Ramos (cell line): ENCODE data around the gene AGFG2.

ENCODE experiments used
- in situ Hi-C: fragments of 300-500 bp; cut with MboI; formaldehyde crosslinking; loops from one replicate; pipeline ENCODE4 v1.14.3; 2022; ENCODE audit warnings: low sequenced_read_pairs; ENCODE audit not compliant: unreplicated experiment

The AGFG2 gene

DNA sequence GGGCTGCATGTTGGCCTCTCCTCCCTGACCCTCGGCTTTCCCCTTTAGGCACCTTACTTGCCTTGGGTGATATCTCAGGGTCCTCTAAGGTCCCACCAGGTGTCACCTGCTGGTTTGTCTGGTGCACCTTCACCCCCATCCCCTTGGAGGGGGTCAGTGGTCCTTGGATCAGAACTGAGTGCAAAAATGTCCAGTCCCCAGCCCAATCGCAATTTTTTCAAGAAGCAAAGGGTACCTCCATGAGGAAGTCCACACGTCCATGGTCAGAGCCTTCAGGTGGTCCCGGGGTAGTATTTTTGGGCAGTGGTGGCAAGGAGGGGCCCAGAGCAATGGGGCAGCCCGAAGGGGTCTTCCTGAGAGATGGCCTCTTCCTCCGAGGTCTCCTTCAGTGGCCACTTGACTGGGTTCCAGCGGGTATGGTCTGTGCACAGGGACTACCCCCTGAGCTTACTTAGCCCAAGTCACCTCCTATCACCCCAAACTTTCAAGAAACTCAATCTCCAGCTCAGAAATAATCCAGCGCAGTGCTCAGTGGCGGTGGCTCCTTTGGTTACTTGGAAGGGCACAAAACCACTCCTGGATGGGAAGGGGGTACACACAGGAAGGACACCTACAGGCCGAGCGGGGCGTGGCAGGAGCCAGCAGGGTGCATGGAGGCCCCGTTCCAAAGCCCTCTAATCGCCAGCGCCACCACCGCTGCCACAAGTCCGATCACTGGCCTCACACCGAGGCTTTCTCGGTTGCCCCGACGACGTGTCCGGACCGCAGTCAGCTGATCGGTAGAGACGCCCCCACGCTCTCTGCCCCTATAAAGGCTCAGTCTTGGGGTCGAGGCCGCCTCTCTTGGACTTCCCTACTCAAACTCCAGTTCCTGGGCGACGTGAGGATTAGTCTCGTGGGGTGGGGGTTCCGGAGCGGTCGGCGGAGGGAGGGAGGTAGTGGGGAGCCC lies 30.2 kb downstream of the AGFG2 start:
- in situ Hi-C loops = no loop called here

DNA sequence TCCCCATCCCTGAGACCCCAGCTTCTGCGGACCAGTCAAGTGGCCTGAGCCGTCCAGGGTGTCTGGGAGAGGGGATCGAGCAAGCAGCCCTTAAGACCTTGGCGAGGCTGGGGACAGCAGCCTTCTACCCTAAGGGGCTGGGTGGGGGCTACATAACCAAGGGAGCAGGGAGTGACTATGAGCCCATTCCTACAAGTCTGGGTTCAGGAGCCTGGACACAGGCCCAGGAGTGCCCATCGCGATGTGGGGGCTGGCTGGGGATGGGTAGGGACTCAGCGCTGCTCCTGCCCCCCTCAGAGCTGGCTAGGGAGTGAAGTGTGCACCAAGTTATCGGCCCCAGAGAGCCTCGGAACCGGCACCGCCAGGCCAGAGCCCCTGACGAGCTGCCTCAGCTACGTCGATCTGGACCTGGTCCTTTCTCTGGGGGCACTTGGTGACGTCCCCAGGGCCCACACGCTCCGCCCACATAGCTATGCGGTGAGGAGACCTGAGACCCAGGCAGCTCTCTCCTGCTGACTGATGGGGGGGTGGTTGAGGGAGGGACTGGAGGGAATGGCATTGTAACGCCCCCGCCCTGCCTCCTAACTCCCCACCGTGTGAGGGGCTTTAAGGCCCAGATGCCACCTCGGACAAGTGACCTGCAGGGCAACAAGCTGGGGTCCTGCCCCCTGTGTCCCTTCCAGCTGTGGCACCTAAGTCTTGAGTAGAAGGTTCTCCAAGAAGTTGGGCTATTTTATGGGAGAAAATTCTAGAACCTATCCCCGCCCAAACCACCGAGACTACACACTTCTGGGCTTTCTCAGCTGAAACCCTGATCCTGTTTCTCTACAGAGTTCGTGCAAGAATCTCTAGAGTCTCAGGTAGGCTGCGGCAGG lies 32.2 kb downstream of the AGFG2 start:
- in situ Hi-C loops = no loop called here

DNA sequence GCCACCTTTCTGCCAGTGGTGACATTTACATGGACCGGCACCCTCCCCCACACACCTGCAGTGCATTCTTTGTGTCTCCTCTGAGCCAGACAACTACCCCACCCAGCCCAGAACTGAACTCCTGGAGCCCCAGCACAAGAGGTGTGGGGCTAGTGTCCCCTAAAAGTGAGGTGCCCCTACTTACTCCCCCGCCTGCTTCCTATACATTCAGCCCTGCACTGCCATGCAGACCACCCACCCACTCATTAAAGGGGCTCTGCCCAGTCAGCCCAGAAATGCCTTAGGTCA lies 32.8 kb downstream of the AGFG2 start:
- in situ Hi-C loops = no loop called here

DNA sequence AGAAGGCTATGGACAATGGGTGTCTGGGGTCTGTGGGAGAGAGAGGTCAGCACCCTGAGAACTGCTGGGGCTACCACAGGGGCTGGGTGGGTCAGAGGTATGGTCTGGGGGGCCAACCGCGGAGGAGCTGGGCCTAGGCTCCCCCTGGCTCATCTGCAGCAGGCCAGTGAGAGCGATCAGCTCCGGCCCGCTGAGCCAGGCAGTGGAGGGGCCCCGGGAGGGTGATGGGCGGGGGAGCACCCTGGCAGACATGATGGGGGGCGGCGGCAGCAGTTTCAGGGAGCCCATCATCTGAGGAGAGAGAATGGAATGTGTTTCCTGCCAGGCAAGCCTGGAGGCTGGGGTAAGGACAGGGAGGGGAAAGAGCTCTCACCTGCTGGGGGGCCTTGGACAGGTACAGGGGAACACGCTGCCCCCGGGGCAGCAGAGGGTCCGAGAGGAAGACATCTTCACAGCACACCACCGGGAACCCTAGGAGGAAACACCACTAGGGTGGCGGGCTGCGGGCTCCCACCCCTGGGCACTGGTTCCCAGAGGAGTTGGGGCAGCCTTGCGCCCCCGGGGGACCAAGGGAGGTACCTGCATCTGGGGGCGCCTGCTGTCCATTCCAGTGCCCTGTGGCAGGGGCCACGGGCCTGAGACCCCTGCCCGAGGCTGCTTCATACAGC lies 33.4 kb downstream of the AGFG2 start:
- in situ Hi-C loops = no loop called here

DNA sequence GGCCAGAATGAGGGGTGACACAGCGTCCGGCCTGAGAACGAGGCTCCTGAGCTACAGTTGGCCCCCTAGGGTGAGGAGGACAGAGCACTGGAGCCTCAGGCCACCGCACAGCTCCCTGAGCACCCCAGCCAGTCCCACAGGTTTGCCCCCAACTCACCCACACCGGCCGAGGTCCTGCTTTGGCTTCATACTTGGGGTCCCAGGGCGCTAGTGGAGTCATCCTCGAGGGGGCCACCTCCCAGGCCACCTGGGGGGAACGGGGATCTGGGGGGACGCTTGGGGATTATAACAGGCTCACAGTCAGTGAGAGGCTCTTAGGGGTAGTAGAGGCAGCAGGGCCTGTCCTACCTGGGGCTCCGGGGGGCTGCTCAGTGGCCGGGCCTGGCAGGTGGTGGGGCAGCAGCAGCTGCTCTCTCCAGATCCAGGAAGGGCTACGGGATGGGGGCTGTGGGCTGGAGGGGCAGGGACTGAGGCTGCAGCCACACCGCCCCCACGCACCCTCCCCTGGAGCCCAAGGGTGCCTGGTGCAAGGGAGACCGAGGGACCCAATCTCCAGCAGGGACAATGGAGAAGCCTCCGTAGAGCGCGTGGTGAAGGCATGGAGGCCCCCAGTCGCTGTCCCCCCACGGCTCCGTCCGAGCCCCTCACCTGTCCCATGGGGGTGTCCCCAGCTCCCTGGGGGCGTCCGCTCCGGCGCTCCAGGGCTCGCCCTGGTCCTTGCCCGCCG lies 34.1 kb downstream of the AGFG2 start:
- in situ Hi-C loops = no loop called here

DNA sequence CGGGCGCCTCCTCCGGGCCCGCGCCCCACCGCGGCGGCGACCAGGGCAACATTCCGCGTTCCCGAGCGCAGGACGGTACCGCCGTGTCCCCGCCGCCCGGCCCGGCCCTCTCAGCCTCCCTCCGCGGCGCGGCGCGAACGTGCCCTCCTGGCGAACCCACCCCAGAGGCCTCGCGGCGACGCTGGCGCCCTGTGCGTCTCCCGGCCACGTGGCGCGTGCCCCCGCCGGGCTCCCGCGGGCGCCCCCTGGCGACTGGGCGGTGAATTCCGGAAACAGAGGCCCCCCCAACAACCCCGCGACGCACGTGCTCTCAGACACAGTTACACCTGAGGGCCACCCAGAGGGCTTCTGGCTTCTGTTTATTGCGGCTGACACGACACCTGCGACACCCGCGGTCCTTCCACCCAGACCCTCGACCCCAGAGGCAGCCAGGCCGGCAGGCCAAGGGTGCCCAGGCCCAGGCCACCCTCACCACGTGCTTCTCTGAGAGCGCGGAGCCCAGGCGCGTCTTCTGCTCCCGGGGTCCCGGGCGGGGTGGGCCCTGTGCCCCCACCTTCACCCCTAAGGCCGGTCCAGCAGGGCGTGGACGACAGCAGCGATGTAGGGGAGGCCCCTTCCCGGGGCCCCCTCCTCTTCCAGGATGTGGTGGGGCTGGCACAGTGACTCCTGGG lies 34.8 kb downstream of the AGFG2 start, which contains the start of gene SAP25:
Gene SAP25 (minus strand): TSS at position 210 of the 671 bp plus-strand sequence. CDS start 158 bp downstream, at position 52.
- in situ Hi-C loops = no loop called here

DNA sequence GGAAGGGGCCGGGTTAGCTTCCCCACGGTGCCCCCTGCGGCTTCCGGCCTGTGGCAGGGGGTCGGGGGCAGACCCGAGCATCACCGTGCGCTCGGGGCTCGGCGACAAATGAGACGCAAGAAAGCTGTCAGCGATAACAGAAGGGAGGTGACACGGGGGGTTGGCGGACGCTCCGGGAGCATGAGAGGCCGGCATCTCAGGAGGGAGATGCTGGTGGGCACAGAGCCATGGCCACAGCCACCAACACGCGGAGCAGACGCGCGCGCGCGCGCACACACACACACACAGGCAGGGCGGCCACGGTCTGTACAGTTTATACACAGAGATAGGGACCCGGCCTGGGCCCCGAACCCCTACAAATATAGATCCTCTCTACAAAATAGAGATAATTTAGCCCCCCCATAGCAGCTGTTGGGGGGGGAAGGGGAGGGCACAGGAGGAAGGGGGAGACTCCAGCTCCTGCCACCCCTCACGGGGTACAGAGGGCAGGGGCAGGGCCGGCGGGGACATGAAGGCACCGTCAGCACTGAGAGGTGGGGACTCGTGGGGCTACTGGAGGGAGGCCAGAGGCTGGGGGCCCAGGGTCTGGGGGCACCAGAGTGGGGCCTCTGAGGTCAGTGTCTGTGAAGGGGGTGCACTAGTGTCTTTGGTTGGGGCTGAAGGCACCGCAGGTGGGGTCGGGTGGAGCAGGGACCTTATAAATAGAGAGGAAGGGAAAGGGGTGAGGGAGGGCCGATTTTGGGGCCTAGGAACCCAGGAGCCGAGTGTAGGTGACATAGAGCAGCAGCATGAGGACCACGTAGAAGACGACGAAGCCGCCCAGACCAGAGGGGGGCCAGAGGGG lies 35.6 kb downstream of the AGFG2 start:
- in situ Hi-C loops = no loop called here

DNA sequence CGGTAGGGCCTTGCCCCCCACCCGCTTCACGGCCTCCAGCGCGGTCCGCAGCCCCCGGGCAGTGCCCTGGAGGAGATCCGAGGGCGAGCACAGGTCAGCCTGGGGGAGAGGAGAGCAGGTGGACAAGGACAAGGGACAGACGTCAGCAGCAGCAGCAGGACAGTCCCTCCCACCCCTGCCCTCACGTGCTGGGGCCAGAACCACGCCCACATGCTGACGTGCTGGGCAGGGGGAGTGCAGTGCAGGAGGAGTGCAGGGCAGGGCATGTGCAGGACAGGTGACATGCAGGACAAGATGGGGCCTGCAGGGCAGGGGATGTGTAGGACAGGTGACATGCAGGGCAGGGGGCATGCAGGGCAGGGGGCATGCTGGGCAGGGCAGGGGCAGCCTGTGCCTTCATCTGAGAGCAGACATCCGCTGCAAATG lies 36.2 kb downstream of the AGFG2 start:
- in situ Hi-C loops = no loop called here

DNA sequence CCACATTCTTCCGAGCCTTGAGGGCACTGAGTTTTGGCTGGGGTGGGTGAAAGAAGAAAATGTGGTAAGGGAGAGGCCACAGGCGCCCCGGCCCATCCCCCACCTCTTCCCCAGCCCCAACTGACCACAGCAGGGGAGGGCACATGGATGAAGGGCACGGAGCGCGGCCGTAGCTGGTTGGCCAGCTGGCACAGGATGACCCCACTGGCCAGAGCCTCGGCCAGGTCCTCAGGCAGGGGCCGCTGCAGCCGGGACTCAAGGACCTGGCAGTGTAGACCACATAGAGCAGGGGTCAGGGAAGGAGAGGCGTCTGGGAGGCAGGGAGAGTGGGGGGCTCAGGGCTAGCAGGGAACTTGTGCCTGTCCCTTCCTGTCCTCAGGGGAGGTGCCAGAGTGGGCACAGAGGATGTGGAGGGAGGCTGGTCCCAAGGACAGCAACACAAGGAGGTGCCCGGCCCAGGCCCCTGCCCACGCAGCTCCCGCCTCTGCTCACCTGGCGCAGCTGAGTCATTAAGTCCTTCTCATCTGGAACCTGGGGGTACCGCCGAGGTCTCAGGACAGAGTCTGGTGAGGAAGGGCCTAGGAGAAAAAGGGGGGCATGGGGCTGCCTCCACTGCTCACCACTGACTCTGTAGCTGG lies 36.9 kb downstream of the AGFG2 start:
- in situ Hi-C loops = no loop called here

DNA sequence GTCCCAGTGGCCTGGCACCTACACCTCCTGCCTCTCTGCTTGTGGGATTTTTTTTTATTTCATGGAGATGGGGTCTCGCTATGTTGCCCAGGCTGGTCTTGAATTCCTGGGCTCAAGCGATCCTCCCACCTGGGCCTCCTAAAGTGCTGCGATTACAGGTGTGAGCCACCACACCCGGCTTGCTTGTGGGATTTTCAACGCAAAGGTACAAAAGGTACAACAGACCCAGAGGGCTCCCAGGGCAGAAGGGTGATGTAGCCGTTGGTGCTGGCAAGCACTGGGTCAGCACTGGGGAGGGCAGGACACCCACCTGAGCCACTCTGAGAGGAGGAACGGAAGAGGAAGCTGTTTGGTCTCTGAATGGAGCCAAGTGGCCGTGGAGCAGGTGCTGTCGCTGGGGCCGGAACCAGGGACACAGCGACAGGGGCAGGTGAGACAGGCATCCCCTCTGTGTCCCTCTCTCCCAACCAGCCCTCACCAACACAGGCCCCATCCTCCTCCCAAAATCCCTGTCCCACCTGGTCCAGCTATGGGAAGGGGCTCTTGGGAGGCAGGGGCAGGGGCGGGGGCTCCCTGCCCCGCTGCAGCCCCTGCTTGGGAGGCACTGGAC lies 37.5 kb downstream of the AGFG2 start:
- in situ Hi-C loops = no loop called here

DNA sequence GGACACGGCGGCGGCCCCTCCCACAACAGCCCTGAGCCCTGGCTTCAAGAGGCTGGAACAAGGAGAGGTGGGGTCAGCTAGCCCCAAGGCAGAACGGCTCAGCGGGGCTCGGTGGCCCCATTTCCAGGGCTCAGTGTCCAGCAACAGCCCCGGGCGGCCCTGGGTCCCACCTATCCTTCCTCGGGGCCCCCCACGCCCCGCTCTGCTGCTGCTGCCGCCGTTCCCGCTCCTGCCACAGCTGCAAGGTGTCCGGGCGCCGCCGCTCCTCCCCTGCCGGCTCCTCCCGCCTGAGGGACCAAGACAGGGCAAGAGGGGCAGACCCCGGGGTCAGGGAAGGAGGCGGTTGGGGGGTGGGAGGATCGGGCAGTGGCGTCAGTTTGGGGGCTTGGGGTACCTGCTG lies 38.1 kb downstream of the AGFG2 start:
- in situ Hi-C loops = no loop called here

DNA sequence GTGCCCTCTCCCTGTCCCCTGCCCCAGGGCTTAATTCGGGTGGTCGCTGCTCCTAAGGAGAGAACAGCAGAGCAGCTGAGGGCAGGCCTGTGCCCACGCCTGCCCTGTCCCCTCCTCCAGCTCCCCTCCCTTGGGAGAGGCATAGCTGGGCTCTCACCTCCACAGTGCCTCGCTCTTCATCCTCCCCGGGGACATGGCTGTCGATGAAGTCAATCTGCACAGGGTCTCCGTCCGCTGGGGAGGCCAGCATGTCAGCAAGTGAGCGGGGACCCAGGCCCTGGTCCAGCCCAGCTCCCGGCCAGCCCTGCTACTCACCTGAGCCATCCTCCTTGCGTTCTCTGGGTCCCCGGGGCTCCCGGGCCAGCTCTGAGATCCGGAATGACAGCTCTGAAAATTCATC lies 38.5 kb downstream of the AGFG2 start:
- in situ Hi-C loops = no loop called here

DNA sequence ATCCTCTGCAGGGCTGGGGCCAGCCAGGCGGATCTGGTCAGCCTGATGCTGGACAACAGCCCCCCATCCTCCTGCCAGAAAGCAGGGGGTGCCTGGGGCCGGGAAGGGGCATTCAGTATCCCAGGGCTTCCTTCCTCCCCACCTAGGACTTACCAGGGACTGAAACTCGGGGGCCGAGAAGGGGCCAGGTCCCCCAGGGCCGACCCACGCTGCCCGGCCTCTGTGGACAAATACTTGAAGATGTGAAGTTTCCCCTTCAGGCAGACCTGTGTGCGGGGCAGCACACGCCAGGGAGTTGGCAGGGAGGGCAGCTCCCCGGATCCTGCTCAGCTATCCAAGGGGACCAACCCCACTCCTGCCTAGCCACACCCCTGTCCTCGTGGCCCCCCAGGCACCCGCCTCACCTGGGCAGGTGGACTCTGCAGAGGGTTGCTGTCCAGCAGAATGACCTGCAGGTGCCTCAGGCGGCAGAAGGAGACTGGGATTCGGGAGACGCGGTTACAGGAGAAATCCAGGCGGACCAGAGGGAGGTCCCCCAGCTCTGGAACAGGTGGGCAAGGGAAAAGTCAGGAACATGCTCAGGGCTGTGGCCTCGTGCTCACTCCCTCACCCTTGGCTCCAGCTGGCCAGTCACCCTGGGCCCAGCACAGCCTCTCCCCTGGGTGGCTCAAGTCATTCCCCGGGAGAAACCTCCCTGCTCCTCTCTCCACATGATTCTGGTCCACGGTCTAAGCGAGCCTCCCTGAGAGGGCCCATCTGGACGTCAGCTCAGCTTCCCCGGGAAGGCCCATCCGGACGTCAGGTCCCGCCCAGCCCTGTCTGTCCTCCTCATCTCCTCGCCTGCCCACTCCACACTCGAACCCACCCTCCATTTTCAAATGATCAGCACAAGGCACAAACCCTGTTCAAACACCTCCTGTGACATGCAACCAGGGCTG lies 39.5 kb downstream of the AGFG2 start:
- in situ Hi-C loops = no loop called here

DNA sequence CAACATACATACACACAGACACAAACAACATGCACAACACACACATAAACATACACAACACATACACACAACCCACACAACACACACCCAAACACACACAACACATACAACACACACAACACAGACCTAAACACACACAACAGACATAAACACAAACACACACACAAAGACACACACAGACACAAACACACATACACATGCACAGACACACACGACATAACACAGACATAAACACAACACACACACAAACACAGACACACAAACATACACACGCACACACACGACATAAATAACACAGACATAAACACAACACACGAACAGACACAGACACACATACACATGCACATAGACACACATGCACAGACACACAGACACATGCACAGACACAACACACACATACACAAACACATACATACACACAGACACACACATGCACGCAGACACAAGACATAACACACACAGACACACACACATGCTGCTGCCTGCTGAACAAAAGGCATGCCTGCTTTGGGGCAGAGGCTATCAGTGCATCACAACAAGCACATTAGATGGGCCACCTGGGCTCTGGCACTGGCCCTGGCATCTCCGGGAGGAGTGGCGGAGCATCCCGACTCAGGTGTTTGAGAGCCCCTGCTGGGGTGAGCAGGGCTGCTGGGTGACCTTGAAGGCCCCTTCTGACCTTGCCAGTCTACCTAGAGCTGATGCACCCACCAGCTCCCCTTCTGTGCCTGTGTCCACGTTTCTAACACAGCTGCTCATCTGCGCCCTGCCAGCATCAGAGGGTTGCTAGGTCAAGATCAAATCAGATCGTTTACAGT lies 41.7 kb downstream of the AGFG2 start:
- in situ Hi-C loops = no loop called here

DNA sequence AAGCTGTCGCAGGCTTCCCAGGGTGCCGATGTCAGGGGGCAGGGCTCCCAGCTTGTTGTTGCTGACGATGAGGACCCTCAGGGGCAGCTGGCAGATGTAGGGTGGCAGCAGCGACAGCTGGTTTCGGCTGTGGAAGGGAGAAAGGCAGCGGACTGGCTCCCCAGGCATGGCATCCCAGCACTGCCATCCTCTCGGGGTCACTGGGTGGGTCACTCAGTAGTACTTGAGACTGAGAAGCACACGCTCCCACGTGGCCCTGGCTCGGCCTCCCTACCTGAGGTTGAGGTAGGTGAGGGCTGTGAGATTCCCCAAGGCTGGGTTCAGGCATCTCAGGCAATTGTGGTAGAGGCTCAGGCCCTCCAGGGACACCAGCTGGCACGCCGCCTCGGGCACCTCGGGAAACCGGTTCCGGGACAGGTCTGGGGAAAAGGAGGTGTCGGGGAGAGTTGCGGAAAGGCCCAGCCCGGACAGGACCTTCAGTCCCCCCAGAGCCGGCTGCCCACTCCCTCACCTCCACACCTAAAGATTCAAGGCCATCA lies 43.1 kb downstream of the AGFG2 start:
- in situ Hi-C loops = no loop called here

DNA sequence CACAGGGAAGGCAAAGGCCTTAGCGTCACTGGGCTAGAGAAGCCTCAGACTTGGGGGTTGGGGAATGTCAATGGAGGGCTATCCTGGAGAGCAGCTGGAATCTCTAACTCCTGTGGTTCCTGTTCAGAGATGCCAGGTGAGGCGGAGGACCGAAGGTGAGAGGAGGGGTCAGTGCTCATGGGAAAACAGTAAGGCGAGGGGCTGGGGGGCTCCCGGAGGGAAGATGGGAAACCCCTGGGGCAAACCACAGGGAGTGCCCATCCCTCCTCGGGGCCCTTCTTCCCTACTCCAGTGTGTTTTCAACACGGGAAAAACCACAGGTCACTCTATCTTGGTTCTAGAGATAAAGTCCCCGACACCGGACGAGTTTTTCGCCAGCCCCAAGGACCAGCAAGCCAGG lies 43.6 kb downstream of the AGFG2 start:
- in situ Hi-C loops = no loop called here
